ENCODE results near the gene SETX. TPM values are rescaled to one million over a fixed set of nuclear protein-coding genes. Genes with fewer than 3 reads are reported as not detected.

The SETX gene
- total RNA-seq, 1 donor from 2014 or later: 39.0 TPM

DNA sequence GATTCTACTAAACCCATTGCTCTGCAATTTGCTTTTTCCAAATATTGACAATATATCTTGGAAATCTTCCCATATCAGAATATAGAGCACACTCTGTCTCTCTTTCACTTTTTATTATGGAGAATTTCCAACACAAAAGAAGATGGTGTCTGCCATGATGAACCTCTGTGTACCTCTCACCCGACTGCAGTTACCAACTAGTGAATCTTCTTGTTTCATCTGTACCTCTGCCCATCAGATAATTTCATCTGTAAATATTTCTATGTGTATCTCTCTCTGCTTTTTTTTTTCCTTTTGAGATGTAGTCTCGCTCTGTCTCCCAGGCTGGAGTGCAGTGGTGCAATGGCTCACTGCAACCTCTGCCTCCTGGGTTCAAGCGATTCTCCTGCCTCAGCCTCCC lies 130.1 kb downstream of the SETX start:
- no peak for DNase-seq (ENCODE audit: low read depth)

DNA sequence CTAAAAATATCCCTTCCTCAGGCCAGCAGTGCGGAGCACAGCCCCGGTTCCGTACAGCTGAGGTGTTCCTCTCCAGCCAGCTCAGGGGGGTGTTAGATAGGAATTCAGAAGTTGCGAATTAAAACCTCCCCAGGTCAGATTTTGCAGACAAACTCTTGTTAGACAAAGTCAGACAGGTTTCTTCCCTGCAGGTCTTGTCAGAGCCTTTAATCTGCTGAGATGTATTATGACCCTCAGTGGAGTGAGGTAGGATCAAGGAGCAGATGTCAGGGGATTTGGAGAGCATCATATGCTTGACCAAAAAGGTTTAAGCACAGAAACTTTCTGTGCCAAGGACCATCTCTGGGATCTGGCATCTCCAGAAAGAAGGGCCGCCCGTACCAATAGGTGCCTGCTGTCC lies 132.8 kb downstream of the SETX start:
- DNase-seq (ENCODE audit: low read depth): no peak

DNA sequence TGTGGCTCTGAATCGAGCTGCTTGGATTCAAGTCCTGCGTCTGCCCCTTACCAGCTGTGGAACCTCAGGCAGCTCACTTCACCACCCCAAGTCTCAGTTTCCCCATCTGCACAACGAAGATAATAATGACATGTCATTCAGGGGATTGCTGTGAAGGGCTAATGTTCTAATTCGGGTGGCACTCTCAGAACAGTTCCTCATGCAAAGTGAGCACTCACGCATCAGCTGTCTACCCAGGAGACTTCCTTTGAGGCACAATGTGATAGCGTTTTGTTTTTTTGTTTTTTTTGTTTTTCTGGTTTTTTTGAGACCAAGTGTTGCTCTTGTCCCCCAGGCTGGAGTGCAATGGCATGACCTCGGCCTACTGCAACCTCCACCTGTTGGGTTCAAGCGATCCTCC lies 136.6 kb downstream of the SETX start:
- no peak for DNase-seq (ENCODE audit: low read depth)

DNA sequence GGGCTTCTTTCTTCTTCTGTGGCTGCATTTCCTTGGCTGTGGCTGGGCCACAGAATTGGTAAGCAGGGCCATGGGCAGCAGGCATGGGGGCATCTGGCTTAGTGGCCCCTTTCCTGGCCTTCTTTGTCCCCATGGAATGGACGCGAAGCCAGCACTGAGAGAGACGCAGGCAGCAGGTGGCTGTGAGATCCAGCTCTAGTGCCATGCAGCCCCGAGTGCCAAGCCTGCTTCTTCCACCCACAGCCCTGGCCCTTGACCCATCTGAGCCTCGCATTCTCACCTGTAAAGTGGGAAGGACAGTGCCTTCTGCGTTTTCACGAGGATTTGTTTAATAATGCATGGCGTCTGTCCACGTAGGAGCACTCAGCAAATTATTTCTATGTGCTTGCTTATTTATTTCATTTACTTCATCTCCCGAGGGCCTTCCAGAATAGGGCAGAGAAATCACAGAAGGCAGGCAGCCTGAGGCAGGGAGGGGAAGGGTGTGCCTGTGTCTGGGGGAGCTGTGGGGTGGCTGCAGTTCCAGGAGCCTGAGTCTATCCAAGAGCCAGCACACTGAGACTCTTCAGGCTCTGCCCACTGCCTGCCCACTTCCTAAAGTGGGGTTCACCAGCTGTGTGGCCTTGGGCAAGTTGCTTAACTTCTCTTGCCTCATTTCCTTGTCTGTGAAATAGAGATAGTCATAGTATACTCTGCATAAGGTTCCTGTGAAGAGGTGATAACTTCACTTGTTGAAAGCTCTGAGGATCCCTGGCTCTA lies 137.7 kb downstream of the SETX start:
- no peak for DNase-seq (ENCODE audit: low read depth)

DNA sequence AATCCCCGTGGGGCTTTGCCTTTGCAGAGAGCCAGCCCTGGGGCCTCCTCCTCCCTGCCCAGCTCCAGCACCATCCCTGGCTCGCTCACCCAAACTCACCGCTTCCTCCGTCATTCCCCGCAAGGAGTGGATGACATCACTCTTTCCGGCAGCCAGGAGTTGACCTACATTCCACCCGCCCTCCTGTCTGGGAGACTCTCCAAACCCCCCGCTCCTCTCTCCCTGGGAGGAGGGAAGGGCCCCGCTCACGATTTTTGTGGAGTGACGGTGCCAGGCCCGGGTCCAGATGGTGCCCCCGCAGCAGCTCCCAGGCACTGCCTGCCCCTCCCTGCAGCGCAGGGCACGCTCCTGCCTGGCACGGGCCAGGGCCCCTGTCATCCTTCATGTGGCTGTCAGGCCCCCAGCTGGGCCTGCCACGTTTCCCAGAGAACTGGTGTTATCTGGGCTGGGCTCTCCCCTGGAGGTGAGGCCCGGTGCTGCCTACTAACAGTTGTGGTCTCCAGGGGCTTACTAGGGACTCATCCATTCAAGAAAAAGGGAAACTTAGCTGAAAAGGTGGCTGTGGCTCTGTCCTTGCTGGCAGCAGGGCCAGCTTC lies 140.7 kb downstream of the SETX start:
- peak; percentile 90 for DNase-seq (ENCODE audit: low read depth)

DNA sequence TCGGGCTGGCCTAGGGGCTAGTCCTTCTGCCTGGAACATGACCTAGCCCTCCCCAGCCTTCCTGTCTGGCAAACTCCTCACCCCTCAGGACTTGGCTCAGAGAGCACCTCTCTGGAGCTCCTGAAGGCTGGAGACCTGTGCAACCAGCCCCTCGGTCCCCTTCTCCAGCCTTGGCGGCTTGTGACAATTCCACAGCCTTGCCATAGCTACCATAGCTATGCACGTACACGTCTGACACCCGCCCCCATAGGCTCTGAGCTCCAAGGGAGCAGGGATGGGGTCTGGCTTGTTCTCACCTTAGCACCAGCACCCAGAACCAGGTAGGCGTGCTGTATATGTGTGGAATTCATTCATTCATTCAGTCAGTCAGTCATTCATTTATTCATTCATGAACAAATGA lies 143.2 kb downstream of the SETX start:
- DNase-seq (ENCODE audit: low read depth): no peak

Other genes starting within 250 kb of the SETX start
- gene NTNG2, start 192.9 kb downstream of the SETX start, total RNA-seq: 2.0 and 4.5 TPM in 2 replicates
- gene TTF1, start 51.9 kb upstream of the SETX start, total RNA-seq: 10.1 and 15.7 TPM in 2 replicates
- gene CFAP77, start 55.2 kb upstream of the SETX start, total RNA-seq: not detected in 2 replicates
- not detected in 2 replicates for gene BARHL1, start 227.6 kb upstream of the SETX start, total RNA-seq

Data from myocyte (in vitro differentiated cells).